ENCODE results near the gene MRC2.
A peak's percentile ranks its signal among the peaks of the same experiment; 100 is the strongest.
"Not testable (repeated sequence)": the region's sequence is repeated elsewhere in the genome, so short reads cannot be mapped to it uniquely, and the experiment has no call there.

Gene MRC2

DNA sequence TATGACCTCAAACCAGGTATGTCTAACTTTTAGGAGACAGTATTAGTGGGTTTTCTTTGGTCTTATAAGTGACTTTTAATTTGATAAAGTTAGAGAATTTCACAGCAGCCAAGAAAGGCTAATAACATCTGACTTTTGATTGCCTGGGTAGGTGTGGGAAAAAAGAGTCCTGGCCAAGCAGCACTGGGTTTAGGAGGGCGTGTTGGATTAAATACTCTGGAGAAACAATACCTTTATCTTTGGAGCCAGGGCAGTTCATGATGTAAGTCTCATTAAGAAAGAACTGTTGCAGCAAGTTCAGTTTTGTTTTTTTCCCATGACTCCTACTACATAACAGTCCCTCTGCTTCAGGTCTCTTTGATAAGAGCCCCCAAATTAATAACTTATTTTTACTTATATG lies 26.7 kb upstream of the MRC2 start:
- ATAC-seq: no peak
- TF ChIP-seq, protein P1, sequence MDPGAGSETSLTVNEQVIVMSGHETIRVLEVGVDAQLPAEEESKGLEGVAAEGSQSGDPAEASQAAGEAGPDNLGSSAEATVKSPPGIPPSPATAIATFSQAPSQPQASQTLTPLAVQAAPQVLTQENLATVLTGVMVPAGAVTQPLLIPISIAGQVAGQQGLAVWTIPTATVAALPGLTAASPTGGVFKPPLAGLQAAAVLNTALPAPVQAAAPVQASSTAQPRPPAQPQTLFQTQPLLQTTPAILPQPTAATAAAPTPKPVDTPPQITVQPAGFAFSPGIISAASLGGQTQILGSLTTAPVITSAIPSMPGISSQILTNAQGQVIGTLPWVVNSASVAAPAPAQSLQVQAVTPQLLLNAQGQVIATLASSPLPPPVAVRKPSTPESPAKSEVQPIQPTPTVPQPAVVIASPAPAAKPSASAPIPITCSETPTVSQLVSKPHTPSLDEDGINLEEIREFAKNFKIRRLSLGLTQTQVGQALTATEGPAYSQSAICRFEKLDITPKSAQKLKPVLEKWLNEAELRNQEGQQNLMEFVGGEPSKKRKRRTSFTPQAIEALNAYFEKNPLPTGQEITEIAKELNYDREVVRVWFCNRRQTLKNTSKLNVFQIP (CRISPR knock-in tag; IDR thresholded peaks at IDR 0.05; ENCODE audit: borderline replicate concordance, low read depth): no peak
- TF ChIP-seq ZNF565 (CRISPR knock-in tag; conservative IDR thresholded peaks at IDR 0.05; ENCODE audit: low read depth): no peak
- no peak for TF ChIP-seq ZFP30 (CRISPR knock-in tag; IDR thresholded peaks at IDR 0.05)
- no peak for TF ChIP-seq OSR1 (CRISPR knock-in tag; IDR thresholded peaks at IDR 0.05)
- TF ChIP-seq, protein P2, sequence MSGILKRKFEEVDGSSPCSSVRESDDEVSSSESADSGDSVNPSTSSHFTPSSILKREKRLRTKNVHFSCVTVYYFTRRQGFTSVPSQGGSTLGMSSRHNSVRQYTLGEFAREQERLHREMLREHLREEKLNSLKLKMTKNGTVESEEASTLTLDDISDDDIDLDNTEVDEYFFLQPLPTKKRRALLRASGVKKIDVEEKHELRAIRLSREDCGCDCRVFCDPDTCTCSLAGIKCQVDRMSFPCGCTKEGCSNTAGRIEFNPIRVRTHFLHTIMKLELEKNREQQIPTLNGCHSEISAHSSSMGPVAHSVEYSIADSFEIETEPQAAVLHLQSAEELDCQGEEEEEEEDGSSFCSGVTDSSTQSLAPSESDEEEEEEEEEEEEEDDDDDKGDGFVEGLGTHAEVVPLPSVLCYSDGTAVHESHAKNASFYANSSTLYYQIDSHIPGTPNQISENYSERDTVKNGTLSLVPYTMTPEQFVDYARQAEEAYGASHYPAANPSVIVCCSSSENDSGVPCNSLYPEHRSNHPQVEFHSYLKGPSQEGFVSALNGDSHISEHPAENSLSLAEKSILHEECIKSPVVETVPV (CRISPR knock-in tag; IDR thresholded peaks at IDR 0.05): no peak

DNA sequence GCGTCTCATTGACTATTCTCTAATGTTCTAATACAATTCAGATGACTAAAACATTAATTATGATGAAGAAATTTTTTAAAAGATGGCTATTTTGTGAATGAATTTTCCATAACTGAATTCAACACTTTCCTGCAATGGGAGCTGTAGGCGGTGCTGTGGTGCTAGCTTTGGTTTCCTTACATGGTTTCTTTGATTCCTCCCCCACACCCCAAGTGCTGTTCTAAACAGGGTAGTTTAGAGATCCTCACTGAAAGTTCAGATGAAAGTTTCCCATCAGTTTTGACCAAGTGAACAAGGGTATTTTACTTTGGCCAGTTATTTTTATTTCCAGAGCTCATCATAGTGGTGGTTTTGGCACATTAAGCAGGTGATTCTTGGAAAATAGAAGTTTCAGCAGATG lies 26.0 kb upstream of the MRC2 start:
- ATAC-seq: 0 out of 3 replicates have a peak, but pooled peaks have one; percentile 39
- TF ChIP-seq ZFP3 (CRISPR knock-in tag; IDR thresholded peaks at IDR 0.05) (no peak), ZNF565 (CRISPR knock-in tag; conservative IDR thresholded peaks at IDR 0.05; ENCODE audit: low read depth) (no peak), ESRRG (CRISPR knock-in tag; IDR thresholded peaks at IDR 0.05) (no peak), ZFP30 (CRISPR knock-in tag; IDR thresholded peaks at IDR 0.05) (no peak), RARB (CRISPR knock-in tag; IDR thresholded peaks at IDR 0.05) (no peak), SNAI2 (CRISPR knock-in tag; IDR thresholded peaks at IDR 0.05) (no peak), TCF4 (CRISPR knock-in tag; IDR thresholded peaks at IDR 0.05; ENCODE audit: borderline replicate concordance) (no peak), TOX (CRISPR knock-in tag; IDR thresholded peaks at IDR 0.05; ENCODE audit: borderline replicate concordance) (no peak), ZC3H10 (CRISPR knock-in tag; IDR thresholded peaks at IDR 0.05) (no peak), ARNTL (CRISPR knock-in tag; IDR thresholded peaks at IDR 0.05; ENCODE audit: borderline replicate concordance, low read depth) (no peak)
- TF ChIP-seq, protein P2 (CRISPR knock-in tag; IDR thresholded peaks at IDR 0.05): no peak
- TF ChIP-seq, protein P3, sequence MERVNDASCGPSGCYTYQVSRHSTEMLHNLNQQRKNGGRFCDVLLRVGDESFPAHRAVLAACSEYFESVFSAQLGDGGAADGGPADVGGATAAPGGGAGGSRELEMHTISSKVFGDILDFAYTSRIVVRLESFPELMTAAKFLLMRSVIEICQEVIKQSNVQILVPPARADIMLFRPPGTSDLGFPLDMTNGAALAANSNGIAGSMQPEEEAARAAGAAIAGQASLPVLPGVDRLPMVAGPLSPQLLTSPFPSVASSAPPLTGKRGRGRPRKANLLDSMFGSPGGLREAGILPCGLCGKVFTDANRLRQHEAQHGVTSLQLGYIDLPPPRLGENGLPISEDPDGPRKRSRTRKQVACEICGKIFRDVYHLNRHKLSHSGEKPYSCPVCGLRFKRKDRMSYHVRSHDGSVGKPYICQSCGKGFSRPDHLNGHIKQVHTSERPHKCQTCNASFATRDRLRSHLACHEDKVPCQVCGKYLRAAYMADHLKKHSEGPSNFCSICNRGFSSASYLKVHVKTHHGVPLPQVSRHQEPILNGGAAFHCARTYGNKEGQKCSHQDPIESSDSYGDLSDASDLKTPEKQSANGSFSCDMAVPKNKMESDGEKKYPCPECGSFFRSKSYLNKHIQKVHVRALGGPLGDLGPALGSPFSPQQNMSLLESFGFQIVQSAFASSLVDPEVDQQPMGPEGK (CRISPR knock-in tag; IDR thresholded peaks at IDR 0.05; ENCODE audit: borderline replicate concordance): no peak
- TF ChIP-seq, protein P4, sequence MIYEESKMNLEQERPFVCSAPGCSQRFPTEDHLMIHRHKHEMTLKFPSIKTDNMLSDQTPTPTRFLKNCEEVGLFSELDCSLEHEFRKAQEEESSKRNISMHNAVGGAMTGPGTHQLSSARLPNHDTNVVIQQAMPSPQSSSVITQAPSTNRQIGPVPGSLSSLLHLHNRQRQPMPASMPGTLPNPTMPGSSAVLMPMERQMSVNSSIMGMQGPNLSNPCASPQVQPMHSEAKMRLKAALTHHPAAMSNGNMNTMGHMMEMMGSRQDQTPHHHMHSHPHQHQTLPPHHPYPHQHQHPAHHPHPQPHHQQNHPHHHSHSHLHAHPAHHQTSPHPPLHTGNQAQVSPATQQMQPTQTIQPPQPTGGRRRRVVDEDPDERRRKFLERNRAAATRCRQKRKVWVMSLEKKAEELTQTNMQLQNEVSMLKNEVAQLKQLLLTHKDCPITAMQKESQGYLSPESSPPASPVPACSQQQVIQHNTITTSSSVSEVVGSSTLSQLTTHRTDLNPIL (CRISPR knock-in tag; IDR thresholded peaks at IDR 0.05; ENCODE audit: low read depth): no peak
- TF ChIP-seq, protein P1 (CRISPR knock-in tag; IDR thresholded peaks at IDR 0.05; ENCODE audit: borderline replicate concordance, low read depth): no peak

DNA sequence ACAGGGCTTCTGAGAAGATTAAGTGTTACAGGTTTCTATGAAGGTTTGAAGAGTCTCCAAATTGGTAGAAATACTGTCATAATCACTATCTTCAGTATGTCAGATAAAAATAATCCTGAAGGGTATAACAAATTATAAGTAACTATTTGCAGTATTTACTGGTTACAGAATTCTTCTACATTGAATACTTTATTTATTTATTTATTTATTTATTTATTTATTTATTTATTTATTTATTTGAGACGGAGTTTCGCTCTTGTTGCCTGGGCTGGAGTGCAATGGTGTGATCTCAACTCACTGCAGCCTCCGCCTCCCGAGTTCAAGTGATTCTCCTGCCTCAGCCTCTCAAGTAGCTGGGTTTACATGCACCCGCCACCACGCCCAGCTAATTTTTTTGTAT lies 23.7 kb upstream of the MRC2 start:
- not testable (repeated sequence) for ATAC-seq

DNA sequence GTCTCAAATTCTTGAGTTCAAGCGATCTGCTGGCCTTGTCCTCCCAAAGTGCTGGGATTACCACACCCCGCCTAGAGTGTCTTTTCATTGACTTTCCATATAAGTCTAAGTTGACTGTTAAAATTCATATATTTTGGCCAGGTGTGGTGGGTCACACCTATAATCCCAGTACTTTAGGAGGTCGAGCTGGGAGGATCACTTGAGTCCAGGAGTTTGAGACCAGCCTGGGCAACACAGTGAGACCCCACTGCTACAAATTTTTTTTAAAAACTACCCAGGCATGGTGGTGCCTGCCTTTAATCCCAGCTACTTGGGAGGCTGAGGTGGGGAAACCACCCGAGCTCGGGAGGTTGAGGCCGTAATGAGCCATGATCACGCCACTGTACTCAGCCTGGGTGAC lies 21.9 kb upstream of the MRC2 start:
- ATAC-seq: no peak
- no peak for TF ChIP-seq RARB (CRISPR knock-in tag; IDR thresholded peaks at IDR 0.05)
- TF ChIP-seq, protein P5, sequence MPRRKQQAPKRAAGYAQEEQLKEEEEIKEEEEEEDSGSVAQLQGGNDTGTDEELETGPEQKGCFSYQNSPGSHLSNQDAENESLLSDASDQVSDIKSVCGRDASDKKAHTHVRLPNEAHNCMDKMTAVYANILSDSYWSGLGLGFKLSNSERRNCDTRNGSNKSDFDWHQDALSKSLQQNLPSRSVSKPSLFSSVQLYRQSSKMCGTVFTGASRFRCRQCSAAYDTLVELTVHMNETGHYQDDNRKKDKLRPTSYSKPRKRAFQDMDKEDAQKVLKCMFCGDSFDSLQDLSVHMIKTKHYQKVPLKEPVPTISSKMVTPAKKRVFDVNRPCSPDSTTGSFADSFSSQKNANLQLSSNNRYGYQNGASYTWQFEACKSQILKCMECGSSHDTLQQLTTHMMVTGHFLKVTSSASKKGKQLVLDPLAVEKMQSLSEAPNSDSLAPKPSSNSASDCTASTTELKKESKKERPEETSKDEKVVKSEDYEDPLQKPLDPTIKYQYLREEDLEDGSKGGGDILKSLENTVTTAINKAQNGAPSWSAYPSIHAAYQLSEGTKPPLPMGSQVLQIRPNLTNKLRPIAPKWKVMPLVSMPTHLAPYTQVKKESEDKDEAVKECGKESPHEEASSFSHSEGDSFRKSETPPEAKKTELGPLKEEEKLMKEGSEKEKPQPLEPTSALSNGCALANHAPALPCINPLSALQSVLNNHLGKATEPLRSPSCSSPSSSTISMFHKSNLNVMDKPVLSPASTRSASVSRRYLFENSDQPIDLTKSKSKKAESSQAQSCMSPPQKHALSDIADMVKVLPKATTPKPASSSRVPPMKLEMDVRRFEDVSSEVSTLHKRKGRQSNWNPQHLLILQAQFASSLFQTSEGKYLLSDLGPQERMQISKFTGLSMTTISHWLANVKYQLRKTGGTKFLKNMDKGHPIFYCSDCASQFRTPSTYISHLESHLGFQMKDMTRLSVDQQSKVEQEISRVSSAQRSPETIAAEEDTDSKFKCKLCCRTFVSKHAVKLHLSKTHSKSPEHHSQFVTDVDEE (CRISPR knock-in tag; IDR thresholded peaks at IDR 0.05): no peak
- no peak for TF ChIP-seq ZNF8 (CRISPR knock-in tag; IDR thresholded peaks at IDR 0.05)
- TF ChIP-seq, protein P3 (CRISPR knock-in tag; IDR thresholded peaks at IDR 0.05; ENCODE audit: borderline replicate concordance): no peak
- TF ChIP-seq ISL1 (CRISPR knock-in tag; IDR thresholded peaks at IDR 0.05): no peak
- no peak for TF ChIP-seq TOX (CRISPR knock-in tag; IDR thresholded peaks at IDR 0.05; ENCODE audit: borderline replicate concordance)
- TF ChIP-seq ZFP30 (CRISPR knock-in tag; IDR thresholded peaks at IDR 0.05): no peak
- TF ChIP-seq GLIS3 (CRISPR knock-in tag; IDR thresholded peaks at IDR 0.05): no peak
- TF ChIP-seq, protein P2 (CRISPR knock-in tag; IDR thresholded peaks at IDR 0.05): no peak

Data from SK-N-SH treated with all-trans-retinoic acid at 6 μM for 48 hours (cell line).